ENCODE measurements around the gene IRS2.

IRS2 gene

GRCh38 chr13:109807345-109807744 is 21.0 kb upstream of the IRS2 start:
- no peak for DNase-seq (ENCODE audit: low read depth)

- DNase-seq (ENCODE audit: low read depth): no peak
These were observed 18.3 kb upstream of the IRS2 start for GRCh38 chr13:109804654-109805053.

GRCh38 chr13:109803825-109804224 is 17.4 kb upstream of the IRS2 start:
- DNase-seq (ENCODE audit: low read depth): no peak

- no peak for DNase-seq (ENCODE audit: low read depth)
These were observed 16.6 kb upstream of the IRS2 start for GRCh38 chr13:109802936-109803335.

- DNase-seq (ENCODE audit: low read depth): no peak
These were observed 8.6 kb upstream of the IRS2 start for GRCh38 chr13:109795011-109795410.

- no peak for DNase-seq (ENCODE audit: low read depth)
These were observed 7.7 kb upstream of the IRS2 start for GRCh38 chr13:109794095-109794494.

- DNase-seq (ENCODE audit: low read depth): no peak
These were observed 6.2 kb upstream of the IRS2 start for GRCh38 chr13:109792416-109793059.

- no peak for DNase-seq (ENCODE audit: low read depth)
These were observed 4.7 kb upstream of the IRS2 start for GRCh38 chr13:109790942-109791605.

- DNase-seq (ENCODE audit: low read depth): no peak
These were observed 3.7 kb upstream of the IRS2 start for GRCh38 chr13:109790086-109790485.

- DNase-seq (ENCODE audit: low read depth): no peak
These were observed 2.9 kb upstream of the IRS2 start for GRCh38 chr13:109789262-109789661.

- DNase-seq (ENCODE audit: low read depth): no peak
These were observed 2.2 kb upstream of the IRS2 start for GRCh38 chr13:109788372-109789111.

GRCh38 chr13:109787135-109787954 is 962 bp upstream of the IRS2 start:
- no peak for DNase-seq (ENCODE audit: low read depth)

- no peak for DNase-seq (ENCODE audit: low read depth)
These were observed 412 bp downstream of the IRS2 start for GRCh38 chr13:109785892-109786450.

GRCh38 chr13:109785141-109785891 is 1.1 kb downstream of the IRS2 start:
- no peak for DNase-seq (ENCODE audit: low read depth)

GRCh38 chr13:109784590-109785140 is 1.7 kb downstream of the IRS2 start:
- no peak for DNase-seq (ENCODE audit: low read depth)

- no peak for DNase-seq (ENCODE audit: low read depth)
These were observed 2.4 kb downstream of the IRS2 start for GRCh38 chr13:109783815-109784589.

GRCh38 chr13:109783447-109783814 is 3.0 kb downstream of the IRS2 start:
- DNase-seq (ENCODE audit: low read depth): no peak

GRCh38 chr13:109782823-109783431 is 3.5 kb downstream of the IRS2 start:
- no peak for DNase-seq (ENCODE audit: low read depth)

GRCh38 chr13:109782066-109782822 is 4.1 kb downstream of the IRS2 start:
- DNase-seq (ENCODE audit: low read depth): no peak

Measured in non-pigmented ciliary epithelial cell (primary cell).